GM19099 (cell line): ENCODE data around the gene IMP3.

Experiments used
- POLR2A ChIP-seq: IDR thresholded peaks from 3 replicates; pipeline ENCODE4 v1.6.1; 2011; ENCODE audit warnings: low read depth; ENCODE audit not compliant: insufficient read length; ENCODE audit errors: extremely low read depth

IMP3 gene

DNA sequence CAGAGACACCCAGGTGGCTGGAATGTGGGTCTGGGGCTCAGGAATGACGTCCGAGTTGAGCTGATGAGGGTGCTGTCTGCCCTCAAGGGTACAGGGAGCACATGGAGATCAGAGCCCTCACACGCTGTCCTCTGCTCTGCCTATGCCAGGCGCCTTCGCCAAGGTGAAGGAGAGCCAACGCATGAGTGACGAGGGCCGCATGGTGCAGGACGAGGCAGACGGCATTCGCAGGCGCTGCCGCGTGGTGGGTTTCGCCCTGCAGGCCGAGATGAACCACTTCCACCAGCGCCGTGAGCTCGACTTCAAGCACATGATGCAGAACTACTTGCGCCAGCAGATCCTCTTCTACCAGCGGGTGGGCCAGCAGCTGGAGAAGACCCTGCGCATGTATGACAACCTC lies 16.8 kb upstream of the IMP3 start:
- no peak for TF ChIP-seq POLR2A

DNA sequence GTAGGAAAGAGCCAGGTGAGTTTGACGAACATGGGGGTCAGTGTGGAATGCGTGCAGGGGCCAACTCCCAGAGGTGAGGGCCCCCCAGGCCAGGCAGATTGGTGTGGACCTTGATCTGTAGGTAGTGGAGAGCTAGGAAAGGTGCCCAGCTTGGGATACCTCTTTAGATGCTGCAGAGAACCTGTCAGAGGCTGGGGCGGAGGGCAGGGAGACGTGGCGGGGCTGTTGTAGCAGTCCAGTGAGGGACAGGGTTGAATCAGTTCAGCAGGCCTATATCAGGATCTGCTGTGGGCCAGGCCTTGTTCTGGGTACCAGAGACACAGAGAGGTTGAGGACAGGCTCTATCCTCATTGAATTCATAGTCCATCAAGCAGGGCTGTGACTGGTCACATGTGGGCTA lies 16.3 kb upstream of the IMP3 start:
- no peak for TF ChIP-seq POLR2A

DNA sequence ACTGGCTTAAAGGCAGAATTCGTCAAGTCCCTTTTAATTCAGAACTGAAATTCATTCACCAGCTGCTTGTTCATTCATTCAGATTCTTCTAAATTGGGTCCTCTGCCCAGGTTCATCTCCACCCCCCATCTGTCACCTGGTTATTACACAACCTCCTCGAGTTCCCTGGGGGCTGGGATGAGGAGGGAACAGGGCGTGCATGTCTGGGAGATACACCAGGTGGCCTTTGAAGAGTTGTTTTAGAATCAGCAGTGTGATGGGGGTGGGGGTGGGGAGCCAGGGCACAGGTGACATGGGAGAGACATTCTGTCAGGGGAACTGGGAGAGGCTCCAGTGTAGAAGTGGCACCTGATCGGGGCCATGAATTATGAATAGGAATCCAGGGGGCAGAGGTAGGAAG lies 15.9 kb upstream of the IMP3 start:
- TF ChIP-seq POLR2A, result no peak

DNA sequence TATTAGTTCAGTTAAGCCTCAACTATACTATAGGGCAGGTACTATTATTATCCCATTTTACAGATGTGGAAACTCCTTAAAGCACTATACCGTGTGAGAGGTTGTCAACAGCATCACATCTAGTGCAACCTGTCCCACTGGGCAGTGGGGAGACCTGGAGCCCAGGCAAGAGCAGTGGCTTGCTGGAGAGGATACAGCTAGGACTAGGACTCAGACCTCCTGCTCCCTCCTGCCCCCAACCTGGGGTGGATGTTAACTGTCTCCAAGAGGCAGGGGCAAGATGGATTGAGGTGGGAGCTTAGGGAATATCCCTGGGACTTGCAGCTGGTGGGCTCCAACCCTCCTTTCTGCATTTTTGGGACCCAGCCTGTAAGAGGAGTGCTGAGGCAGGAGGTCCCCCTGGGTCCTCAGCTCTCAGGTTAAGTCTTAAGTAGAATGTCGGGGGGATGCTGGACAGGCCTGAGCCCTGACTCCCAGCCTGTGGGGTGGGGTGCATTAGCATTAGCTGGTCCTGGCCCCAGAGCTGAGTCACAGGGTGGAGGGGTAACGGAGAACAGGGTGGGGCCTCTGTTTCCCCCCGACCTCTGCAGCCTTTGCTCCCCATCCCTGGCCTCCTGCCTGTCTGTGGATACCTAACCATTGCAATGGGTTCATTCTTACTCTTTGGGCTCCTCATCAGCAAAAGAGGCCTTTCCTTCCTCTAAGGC lies 14.3 kb upstream of the IMP3 start:
- TF ChIP-seq POLR2A, result no peak

DNA sequence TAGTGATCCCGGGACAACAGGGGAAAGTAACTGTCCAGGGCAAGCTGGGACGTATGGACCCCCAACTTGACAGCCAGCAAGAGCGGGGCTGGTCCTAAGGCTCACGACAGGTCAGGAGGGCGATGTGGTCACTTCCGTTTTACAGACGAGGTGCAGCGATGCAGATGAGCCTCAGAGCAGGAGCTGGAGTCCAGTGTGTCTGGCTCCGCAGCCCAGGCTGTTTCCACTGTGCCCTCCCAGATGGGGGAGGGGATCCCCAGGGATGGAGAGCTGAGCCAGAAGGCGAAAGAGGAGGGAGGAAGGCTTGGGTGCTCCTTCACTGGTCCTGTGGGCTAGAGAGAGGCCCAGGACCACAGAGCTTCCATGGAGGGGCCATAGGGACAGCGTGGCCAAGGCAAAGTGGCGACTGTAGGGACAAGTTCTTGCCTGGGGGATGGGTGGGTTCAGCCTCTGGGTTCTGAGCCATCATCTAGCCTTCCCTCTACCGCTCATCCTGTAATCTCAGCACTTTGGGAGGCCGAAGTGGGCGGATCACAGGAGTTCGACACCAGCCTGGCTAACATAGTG lies 13.4 kb upstream of the IMP3 start:
- no peak for TF ChIP-seq POLR2A

DNA sequence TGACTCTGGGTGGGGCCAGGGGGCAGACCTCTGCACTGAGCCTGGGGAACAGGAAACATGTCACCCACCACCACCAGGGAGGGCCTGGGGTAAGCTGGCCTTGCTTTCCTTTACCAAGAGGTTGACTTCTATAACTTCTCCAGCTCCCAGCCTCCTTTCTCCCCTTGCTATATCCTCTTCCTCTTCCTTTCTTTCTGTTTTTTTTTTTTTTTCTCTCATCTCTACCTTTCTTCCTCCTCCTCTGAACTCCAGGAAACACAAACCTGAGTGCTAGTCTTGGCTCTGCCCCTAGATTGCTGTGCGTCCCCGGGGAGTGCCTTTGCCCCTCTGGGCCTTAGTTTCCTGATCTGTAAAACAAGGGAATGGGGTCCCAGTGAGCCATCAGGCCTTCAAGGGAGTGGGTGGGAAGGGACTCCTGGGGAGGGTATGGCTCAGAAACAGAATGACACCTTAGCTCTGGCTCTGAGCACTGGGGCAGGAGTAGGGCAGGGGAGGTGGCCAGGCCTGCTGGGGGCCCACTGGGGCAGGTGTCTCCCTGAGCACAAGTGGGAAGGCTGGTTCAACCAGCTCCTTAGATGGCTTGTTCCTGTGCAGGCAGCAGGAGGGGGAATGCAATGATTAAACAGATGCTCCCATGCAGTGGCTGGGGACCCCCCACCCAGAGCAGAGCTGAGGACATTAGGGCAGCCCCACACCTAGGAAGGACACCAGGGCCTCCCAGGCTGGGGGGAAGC lies 12.0 kb upstream of the IMP3 start:
- TF ChIP-seq POLR2A, result no peak

DNA sequence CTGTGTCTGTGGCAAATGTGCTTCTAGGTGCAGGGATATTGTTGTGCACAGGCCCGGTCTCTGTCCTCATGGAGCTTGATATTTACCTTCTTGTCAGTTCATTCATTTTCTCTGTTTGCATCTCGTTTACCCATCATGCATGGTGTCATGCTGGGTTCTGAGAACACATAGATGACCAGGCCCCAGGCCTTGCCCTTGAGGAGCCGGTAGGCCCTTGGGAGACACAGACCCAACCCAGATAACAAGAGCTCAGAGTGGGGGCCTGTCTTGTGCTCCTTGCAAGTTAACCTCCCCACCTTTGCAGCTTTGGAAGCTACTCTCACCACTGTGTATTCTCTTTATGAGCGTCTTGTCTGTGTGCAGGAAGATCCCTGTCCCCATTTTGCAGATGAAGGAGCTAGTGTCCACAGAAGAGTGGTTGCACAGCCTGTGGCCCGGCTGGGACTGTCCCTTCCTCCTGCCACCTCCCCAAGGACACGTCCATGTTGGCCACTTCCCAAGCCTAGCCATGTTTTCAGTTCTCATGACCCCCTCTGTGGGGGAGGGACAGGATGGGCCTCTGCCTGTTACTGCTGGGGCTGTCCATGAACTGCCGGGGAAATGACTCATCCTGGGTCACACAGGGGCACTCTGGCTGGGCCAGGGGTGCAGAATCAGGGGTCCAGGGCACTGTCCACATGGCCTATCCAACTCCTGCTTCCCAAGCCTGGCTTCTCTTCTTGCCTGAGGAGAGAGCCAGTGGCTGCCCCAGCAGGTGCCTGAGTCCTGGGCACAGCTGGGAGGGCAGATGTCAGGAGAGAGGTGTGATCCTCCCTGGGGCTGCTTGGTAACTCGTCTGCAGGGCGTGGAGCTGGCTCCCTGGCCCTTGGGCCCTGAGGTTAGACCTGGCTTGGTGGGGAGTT lies 11.1 kb upstream of the IMP3 start:
- TF ChIP-seq POLR2A, result no peak

DNA sequence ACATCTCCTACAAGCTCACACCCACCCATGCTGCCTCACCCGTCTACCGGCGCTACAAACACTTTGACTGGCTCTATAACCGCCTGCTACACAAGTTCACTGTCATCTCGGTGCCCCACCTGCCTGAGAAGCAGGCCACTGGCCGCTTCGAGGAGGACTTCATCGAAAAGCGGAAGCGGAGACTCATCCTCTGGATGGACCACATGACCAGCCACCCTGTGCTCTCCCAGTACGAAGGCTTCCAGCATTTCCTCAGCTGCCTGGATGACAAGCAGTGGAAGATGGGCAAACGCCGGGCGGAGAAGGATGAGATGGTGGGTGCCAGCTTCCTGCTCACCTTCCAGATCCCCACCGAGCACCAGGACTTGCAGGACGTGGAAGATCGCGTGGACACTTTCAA lies 9.8 kb upstream of the IMP3 start:
- TF ChIP-seq POLR2A, result no peak

DNA sequence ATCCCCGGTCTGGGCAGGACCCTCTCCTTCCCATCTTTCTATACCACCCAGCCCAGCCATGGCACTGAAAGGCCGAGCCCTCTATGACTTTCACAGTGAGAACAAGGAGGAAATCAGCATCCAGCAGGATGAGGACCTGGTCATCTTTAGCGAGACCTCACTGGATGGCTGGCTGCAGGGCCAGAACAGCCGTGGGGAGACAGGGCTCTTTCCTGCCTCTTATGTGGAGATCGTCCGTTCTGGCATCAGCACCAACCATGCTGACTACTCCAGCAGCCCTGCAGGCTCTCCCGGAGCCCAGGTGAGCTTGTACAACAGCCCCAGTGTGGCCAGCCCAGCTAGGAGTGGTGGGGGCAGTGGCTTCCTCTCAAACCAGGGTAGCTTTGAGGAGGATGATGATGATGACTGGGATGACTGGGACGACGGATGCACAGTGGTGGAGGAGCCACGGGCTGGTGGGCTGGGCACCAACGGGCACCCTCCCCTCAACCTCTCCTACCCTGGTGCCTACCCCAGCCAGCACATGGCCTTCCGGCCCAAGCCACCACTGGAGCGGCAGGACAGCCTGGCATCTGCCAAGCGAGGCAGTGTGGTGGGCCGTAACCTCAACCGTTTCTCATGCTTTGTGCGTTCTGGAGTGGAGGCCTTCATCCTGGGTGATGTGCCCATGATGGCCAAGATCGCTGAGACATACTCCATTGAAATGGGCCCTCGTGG lies 9.2 kb upstream of the IMP3 start:
- no peak for TF ChIP-seq POLR2A

DNA sequence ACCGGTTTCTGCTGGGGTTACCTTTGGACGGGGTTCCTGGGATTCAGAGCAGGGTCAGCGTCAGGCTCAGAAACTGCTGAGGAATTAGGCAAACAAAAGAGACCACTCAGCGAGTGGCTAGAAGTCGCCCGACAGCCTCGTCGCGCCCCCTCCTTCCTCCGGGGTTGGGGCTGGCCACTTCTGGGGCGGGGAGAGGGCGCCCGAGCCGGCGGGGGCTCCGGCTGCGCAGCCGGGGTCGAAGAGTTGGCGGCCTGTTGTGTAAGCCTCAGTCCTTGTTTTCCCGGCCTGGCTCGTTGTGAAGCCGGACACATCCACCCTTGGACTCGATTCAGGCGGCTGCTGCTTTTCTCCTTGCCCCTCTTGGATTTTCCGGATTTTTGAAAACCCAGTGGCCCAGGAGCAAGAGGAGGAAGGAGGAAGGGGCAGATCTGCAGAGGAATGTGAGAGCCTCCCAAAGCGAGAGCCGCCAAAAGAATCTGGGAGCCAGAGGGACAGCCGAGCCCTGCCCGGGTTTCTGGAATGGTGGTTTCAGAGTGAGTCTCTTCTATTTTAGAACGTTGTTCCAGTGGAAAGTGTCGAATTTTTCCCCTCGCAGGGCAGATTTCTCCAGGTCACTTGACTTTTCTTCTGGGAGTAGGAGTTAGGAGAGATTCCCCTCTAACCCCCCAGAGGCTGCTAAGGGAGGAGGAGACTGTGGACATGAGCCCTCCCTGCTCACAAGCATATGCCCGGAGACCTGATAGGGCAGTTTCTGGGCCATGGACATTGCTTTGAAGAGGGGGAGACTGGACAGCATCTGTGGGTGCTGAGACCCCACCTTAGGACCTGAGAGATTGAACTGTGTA lies 8.4 kb upstream of the IMP3 start:
- no peak for TF ChIP-seq POLR2A

DNA sequence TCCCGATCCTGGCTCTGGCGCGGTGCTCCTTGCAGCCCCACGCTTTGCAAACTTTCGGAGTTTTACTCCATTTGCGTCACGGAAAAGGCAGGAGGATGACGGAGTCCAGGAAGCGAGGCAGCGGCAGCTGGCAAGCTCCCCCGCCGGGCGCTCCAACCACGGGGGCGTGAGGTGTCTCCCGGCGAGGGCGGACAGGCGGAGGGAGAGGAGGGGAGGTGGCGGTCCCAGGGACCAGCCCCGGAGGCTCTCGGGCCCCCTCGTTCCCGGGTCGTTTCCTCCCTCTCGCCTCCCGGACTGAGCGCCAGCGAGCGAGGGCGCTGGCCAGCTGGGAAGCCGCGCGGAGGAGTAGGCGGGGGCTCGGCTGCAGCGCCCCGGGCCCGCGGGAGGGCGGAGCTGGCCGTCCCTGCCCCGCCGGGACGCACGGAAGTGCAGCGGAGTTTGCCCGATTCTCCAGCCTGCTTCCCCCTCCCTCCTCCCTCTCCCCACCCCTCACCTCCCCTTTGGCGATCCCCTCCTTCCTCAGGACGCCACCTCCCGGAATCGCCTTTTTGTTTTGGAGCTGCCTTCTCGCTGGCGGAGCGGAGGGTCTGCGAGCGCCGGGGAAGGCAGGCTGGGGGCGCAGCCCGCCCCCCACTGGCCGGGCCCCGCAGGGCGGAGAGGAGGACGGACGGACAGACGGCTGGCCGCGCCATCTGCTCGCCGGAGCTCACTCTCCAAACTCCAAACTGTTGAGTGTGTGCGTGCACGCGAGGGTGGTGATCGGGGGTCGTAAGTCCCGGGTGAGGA lies 7.5 kb upstream of the IMP3 start, which contains the start of gene SNX33:
SNX33 (plus strand) TSS at position 543 of the 786 bp plus-strand sequence. CDS start 1,191 bp downstream, outside the sequence.
- no peak for TF ChIP-seq POLR2A

DNA sequence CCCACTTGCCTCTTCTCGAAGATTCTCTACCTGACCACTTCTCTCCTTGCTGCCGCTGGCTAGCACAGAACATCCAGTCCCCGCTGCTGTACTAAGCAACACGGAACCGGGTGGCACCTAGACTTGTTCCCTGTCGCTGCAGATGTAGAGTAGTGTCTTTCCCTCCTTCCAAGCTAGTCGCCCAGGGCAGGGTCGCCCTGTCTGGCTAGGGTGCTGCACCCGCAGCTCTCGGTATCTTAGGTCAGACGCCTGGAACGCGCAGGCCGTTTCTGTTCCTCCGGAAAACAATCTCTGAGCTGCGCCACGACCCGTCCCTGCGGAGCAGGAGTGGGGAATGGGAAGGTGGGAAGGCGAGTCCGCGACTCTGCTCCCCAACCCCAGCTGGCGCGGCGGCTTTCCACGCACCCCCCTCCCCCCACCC lies 6.9 kb upstream of the IMP3 start:
- no peak for TF ChIP-seq POLR2A
